CD4-positive, alpha-beta T cell (primary cell): ENCODE results near the gene CTBP1. TPM values are rescaled to one million over a fixed set of nuclear protein-coding genes. Genes with fewer than 3 reads are reported as not detected.
A peak's percentile ranks its signal among the peaks of the same experiment; 100 is the strongest.

ENCODE experiments used
- ATAC-seq: fragments of 200-7000 bp; cut with Tn5 transposase; one replicate; pipeline ENCODE4 v1.10.0; 2022; ENCODE audit warnings: mild to moderate bottlenecking; ENCODE audit not compliant: poor library complexity
- CTCF ChIA-PET: fragments of 350-600 bp; sonication (Branson Sonifier 250); formaldehyde crosslinking; loops from one replicate; lab custom pipeline; 2021; ENCODE audit warnings: antibody characterized with exemption, inconsistent platforms; lab: Charles Lee
- POLR2A ChIA-PET: fragments of 350-600 bp; sonication (Branson Sonifier 250); formaldehyde crosslinking; loops from one replicate; lab custom pipeline; 2021; ENCODE audit warnings: antibody characterized with exemption, inconsistent platforms; lab: Charles Lee
- DNase-seq, 14 experiments: peaks; one replicate each; pipeline ENCODE4 v3.0.0-alpha.2; 2013 to 2020; ENCODE audit warnings: mixed read lengths in 2 of 14
- H3K27ac ChIP-seq, 2 donors: one replicate each; pipeline versions ENCODE4 v1.5.1 to v1.7.0; 2013; ENCODE audit warnings: low read length in 2 of 2, low read depth in 1 of 2, mild to moderate bottlenecking in 1 of 2
- H3K27me3 ChIP-seq, 2 experiments: 1 replicate in 1 of 2; 2 replicates in 1 of 2; pipeline versions ENCODE4 v1.6.1 to v1.7.0; 2013; ENCODE audit warnings: low read length in 2 of 2, control low read depth in 1 of 2, mild to moderate bottlenecking in 1 of 2, moderate library complexity in 1 of 2; ENCODE audit not compliant: insufficient read depth in 2 of 2, control insufficient read depth in 1 of 2
- H3K36me3 ChIP-seq: one replicate; pipeline ENCODE4 v1.6.1; 2013; ENCODE audit warnings: low read length, control low read depth; ENCODE audit not compliant: insufficient read depth
- H3K4me1 ChIP-seq: one replicate; pipeline ENCODE4 v1.6.1; 2013; ENCODE audit warnings: low read length, control low read depth; ENCODE audit not compliant: insufficient read depth
- H3K4me3 ChIP-seq: one replicate; pipeline ENCODE4 v1.5.1; 2013; ENCODE audit warnings: mild to moderate bottlenecking, low read length, moderate library complexity
- H3K9me3 ChIP-seq, 2 experiments: 1 replicate in 1 of 2; 2 replicates in 1 of 2; pipeline versions ENCODE4 v1.6.1 to v1.7.0; 2013; ENCODE audit warnings: low read length in 2 of 2, mild to moderate bottlenecking in 2 of 2, control low read depth in 1 of 2, moderate library complexity in 1 of 2; ENCODE audit not compliant: control insufficient read depth in 1 of 2, insufficient read depth in 1 of 2
- H3K27ac Mint-ChIP-seq: one replicate; pipeline ENCODE4 v1.8.0; 2020; ENCODE audit warnings: mixed read lengths
- H3K27me3 Mint-ChIP-seq: one replicate; pipeline ENCODE4 v1.8.0; 2021; ENCODE audit warnings: mixed read lengths
- H3K36me3 Mint-ChIP-seq: one replicate; pipeline ENCODE4 v1.8.0; 2021; ENCODE audit warnings: low read depth, mixed read lengths
- H3K4me1 Mint-ChIP-seq: one replicate; pipeline ENCODE4 v1.8.0; 2021; ENCODE audit warnings: low read depth, mixed read lengths
- H3K4me3 Mint-ChIP-seq: one replicate; pipeline ENCODE4 v1.8.0; 2020; ENCODE audit warnings: mild to moderate bottlenecking, mixed read lengths
- H3K9me3 Mint-ChIP-seq: one replicate; pipeline ENCODE4 v1.8.0; 2020; ENCODE audit warnings: mixed read lengths
- CTCF ChIP-seq: fragments of 200-600 bp; IDR thresholded peaks from one replicate; pipeline ENCODE4 v1.8.0; 2022; ENCODE audit warnings: antibody characterized with exemption, mild to moderate bottlenecking
- intact Hi-C, 2 experiments: fragments of 100-400 bp; cut with DNase I in 1 of 2; cut with micrococcal nuclease in 1 of 2; formaldehyde crosslinking; loops; one replicate each; pipeline versions ENCODE4 v1.15.1 to v1.9.0; 2023 to 2025; cut with DNase I, micrococcal nuclease
- total RNA-seq, 174 experiments: library from RNA in 2 of 174; stranded (reverse) in 2 of 174; gene quantifications; one replicate each; pipeline ENCODE4 v1.2.3 and lab custom pipeline; 2021 to 2026

The CTBP1 gene
- total RNA-seq, 2 experiments from 2014 or later, result 132 to 148 TPM

GRCh38 chr4:1249731-1250526 lies 999 bp upstream of the CTBP1 start:
- Mint-ChIP-seq H3K27ac (peak overlapping the region; percentile 98), H3K27me3 (no peaks in the 10 kb centered on the region), H3K36me3 (peaks cover 43% of the 10 kb centered on the region), H3K4me1 (peaks cover 70% of the 10 kb centered on the region), H3K9me3 (no peaks in the 10 kb centered on the region), H3K4me3 (peak overlapping the region; percentile 97)
- intact Hi-C loops, result loop anchor here (1.0 to 10.0 kb wide), 12 partner anchors 17 to 621 kb away; partner anchors contain the start of genes MAEA (in 2 of the 2), FGFRL1 (in 1 of the 2), NSD2 (in 1 of the 2) and TACC3 (in 1 of the 2)
- CTCF ChIA-PET, result interaction anchor here (1.4 to 5.1 kb wide), 3 partner anchors 18 to 96 kb away, joined by 6 to 21 read pairs (median 7); no protein-coding TSS in a partner anchor
- Histone ChIP-seq H3K4me3 (peak overlapping the region; percentile 86), H3K4me1 (peaks cover 75% of the 10 kb centered on the region), H3K36me3 (peaks cover 10% of the 10 kb centered on the region), H3K27ac (peak overlapping the region; percentile 89 to 92), H3K9me3 (no peaks in the 10 kb centered on the region), H3K27me3 (no peaks in the 10 kb centered on the region)
- peak in 9 of 14 experiments; percentile 30 to 85 (median 48) for DNase-seq
- no peak for TF ChIP-seq CTCF
- POLR2A ChIA-PET, result interaction anchor here (0.7 to 7.3 kb wide), 15 partner anchors 8 to 355 kb away, joined by 3 to 178 read pairs (median 7); partner anchors contain the start of genes MAEA, SPON2 and UVSSA
- ATAC-seq, result peak; percentile 13

GRCh38 chr4:1249148-1249730 lies 309 bp upstream of the CTBP1 start:
- H3K27ac ChIP-seq, result peak overlapping the region; percentile 89 to 92
- no peak for TF ChIP-seq CTCF
- H3K27me3 ChIP-seq, result no peaks in the 10 kb centered on the region
- H3K27ac Mint-ChIP-seq, result peak overlapping the region; percentile 98
- ATAC-seq, result peak; percentile 68
- H3K36me3 ChIP-seq, result peaks cover 13% of the 10 kb centered on the region
- ChIA-PET CTCF (interaction anchor here (1.4 to 5.1 kb wide), 3 partner anchors 19 to 97 kb away, joined by 6 to 21 read pairs (median 7); no protein-coding TSS in a partner anchor), POLR2A (interaction anchor here (0.7 to 7.3 kb wide), 20 partner anchors 8 to 1125 kb away, joined by 3 to 178 read pairs (median 4); partner anchors contain the start of genes ATP5ME, FGFRL1, MAEA and MYL5)
- no peaks in the 10 kb centered on the region for H3K27me3 Mint-ChIP-seq
- peaks cover 69% of the 10 kb centered on the region for H3K4me1 Mint-ChIP-seq
- intact Hi-C loops, result loop anchor here (1.0 to 10.0 kb wide), 12 partner anchors 18 to 622 kb away; partner anchors contain the start of genes MAEA (in 2 of the 2), FGFRL1 (in 1 of the 2), NSD2 (in 1 of the 2) and TACC3 (in 1 of the 2)
- H3K4me3 ChIP-seq, result peak overlapping the region; percentile 86
- peak overlapping the region; percentile 97 for H3K4me3 Mint-ChIP-seq
- H3K36me3 Mint-ChIP-seq, result peaks cover 47% of the 10 kb centered on the region
- peaks cover 79% of the 10 kb centered on the region for H3K4me1 ChIP-seq
- DNase-seq, result peak; percentile 72 to 97 (median 83)
- no peaks in the 10 kb centered on the region for H3K9me3 ChIP-seq
- no peaks in the 10 kb centered on the region for H3K9me3 Mint-ChIP-seq

- peaks cover 41% of the 10 kb centered on the region for H3K36me3 Mint-ChIP-seq
- no peak for TF ChIP-seq CTCF
- CTCF ChIA-PET, result interaction anchor here (1.2 to 5.1 kb wide), 3 partner anchors 20 to 99 kb away, joined by 3 to 21 read pairs (median 6); partner anchors contain the start of gene UVSSA
- DNase-seq (peak in 4 of 14 experiments; percentile 30 to 56 (median 50)), ATAC-seq (peak; percentile 30)
- POLR2A ChIA-PET, result interaction anchor here (0.7 to 7.3 kb wide), 18 partner anchors 10 to 623 kb away, joined by 3 to 178 read pairs (median 5); partner anchors contain the start of genes MAEA, NSD2, SPON2 and UVSSA
- Histone ChIP-seq H3K36me3 (peaks cover 18% of the 10 kb centered on the region), H3K4me3 (peak overlapping the region; percentile 95), H3K9me3 (no peaks in the 10 kb centered on the region), H3K4me1 (peaks cover 79% of the 10 kb centered on the region), H3K27ac (peak overlapping the region; percentile 77 to 86), H3K27me3 (no peaks in the 10 kb centered on the region)
- H3K27ac Mint-ChIP-seq, result peak overlapping the region; percentile 93
- H3K4me1 Mint-ChIP-seq, result peaks cover 67% of the 10 kb centered on the region
- H3K9me3 Mint-ChIP-seq, result no peaks in the 10 kb centered on the region
- intact Hi-C loops, result loop anchor here (1.0 to 10.0 kb wide), 10 partner anchors 41 to 623 kb away; partner anchors contain the start of genes FGFRL1 (in 1 of the 2), MAEA (in 1 of the 2), NSD2 (in 1 of the 2) and TACC3 (in 1 of the 2)
- peak overlapping the region; percentile 92 for H3K4me3 Mint-ChIP-seq
- no peaks in the 10 kb centered on the region for H3K27me3 Mint-ChIP-seq
Measured at GRCh38 chr4:1247864-1248244, 1.1 kb downstream of the CTBP1 start.
